RPMI8226 (cell line): ENCODE measurements around the gene PLCD4.

Experiments
- DNase-seq: peaks from one replicate; pipeline ENCODE4 v3.0.0-alpha.2; 2015

Gene PLCD4

DNA sequence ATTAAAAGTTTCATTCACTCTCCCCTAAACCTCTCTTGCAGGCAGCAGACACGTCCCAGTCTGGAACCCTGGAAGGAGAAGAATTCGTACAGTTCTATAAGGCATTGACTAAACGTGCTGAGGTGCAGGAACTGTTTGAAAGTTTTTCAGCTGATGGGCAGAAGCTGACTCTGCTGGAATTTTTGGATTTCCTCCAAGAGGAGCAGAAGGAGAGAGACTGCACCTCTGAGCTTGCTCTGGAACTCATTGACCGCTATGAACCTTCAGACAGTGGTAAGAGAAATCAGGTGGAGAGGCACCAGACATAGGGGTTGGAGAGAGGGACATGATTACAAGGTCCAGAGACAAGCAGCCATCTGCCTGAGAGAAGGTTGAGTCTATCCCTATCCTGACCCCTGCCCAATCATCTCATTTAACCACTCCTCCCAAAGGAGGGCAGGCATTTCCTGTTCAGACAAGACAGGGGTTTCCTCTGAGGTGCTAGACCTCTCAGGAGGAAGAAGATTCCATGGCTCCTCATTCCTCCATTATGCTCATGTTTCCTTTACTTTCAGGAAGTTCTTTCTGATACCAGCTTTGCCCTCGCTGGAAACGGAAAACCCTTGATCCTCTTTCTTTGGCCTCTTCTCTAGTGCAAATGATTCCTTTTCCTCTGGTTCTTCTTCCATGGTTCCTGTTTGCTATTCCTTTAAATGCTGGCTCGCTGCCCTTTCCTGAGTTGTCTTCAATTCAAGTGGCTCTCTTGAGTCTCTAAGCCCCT is 15.1 kb downstream of the PLCD4 start:
- peak; percentile 47 for DNase-seq

DNA sequence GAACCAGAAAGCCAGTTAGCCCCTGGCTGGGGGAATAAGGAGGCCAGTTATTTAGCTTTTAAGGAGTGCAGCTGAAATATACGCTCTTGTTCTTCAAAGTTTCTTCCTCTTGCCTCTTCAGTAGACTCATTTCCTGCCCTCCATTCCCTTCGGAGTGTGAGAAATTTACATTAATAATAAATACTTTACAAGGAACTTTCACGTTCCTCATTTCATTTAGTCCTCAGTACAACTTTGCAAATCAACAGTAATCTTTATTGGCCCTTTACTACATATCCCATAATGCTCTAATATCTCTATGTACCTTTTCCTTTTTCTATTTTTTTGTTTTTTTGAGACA is 15.6 kb downstream of the PLCD4 start:
- no peak for DNase-seq

DNA sequence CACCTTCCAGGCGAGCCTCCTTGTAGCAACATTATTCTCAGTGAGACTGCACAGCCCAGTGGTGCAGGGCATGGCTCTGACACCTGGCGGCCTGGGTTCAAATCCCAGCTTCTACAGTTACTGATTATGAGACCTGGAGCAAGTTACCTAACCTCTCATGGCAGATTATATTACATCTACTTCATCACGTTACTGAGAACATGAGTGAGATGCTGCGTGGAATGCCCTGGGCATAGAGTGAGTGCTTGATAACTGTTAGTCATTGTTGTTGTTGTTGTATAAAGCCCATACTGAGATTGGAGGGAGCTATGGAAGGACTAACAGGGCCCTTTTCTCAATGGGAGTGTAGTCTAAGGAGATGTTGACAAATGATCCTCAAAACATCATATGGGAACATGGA is 18.7 kb downstream of the PLCD4 start:
- no peak for DNase-seq

DNA sequence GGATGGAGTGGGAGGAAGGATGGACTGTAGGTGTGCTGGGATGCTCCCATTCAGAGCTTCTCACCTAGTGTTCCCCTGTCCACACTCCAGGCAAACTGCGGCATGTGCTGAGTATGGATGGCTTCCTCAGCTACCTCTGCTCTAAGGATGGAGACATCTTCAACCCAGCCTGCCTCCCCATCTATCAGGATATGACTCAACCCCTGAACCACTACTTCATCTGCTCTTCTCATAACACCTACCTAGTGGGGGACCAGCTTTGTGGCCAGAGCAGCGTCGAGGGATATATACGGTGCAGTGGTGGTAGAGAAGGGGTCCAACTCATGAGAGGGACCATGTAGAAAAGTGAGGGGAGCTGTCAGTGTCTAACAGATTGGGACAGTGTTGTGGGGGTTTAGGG is 20.2 kb downstream of the PLCD4 start:
- no peak for DNase-seq

DNA sequence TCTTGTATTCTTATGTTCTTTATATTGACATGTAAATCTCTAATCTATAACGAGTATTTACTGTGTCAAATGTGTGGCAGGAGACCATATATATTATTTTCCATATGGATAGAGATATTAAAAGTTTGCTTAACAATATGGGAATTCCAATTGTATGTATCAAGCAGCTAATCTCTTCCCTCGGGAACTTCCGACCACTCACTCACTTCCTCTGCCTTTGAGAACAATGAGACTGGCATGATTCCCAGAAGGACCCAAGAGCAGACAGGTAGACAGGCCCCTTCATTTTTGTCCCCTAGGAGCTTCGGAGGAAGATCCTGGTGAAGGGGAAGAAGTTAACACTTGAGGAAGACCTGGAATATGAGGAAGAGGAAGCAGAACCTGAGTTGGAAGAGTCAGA is 24.1 kb downstream of the PLCD4 start:
- DNase-seq: no peak

DNA sequence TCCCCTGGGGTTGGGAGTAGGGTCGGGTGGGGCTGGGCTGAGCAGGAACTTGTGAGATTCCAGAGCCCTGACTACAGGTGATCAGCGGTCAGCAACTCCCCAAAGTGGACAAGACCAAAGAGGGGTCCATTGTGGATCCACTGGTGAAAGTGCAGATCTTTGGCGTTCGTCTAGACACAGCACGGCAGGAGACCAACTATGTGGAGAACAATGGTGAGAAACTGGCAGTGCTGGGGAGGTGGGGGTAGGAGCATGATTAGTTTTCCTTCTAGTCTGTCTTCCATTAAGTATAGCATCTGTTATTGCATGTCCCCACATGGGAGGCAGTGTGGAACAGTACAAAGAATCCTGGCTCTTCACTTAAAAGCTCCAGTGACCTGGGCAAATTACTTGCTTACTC is 28.0 kb downstream of the PLCD4 start:
- no peak for DNase-seq

DNA sequence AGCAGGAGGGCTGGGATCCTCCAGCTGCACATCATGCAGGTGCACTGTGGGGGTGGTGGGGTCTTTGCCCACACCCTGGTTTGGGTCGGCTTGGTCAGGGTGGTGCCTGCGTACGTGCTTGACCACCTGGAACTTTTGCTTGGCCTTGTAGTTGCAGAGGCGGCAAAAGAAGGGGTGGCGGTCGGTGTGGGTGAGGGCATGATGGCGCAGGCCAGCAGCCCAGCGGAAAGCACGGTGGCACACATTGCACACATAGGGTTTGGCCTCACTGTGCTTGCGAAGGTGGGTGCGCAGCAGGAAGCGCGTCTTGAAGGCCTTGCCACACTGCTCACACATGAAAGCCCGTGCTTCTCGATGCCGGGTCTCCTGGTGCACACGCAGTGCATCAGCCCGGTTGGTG is 30.7 kb downstream of the PLCD4 start:
- no peak for DNase-seq

DNA sequence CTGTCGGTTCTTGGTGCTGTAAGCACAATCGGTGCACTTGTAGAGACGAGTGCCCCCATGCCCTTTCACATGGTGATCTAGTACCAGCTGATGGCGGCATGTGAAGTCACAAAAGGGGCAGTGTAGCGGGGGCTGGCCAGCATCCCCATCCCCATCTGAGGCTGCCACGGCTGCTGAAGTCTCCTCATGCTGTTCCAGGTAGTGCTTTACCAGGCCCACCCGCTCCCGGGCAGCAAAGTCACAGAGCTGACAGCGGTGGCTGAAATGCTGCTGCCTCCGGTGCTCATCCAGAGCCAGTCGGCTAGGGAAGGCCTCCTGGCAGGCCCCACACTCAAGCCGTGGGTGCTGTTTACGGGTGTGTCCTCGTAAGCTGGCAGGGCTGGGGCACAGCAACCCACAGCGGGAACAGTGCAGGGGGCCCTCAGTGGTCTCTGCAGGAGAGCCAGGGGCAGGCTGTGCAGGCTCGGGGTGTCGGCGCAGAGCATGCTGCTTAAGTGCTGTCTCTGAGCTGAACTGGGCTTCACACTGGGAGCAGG is 34.5 kb downstream of the PLCD4 start:
- DNase-seq: no peak

DNA sequence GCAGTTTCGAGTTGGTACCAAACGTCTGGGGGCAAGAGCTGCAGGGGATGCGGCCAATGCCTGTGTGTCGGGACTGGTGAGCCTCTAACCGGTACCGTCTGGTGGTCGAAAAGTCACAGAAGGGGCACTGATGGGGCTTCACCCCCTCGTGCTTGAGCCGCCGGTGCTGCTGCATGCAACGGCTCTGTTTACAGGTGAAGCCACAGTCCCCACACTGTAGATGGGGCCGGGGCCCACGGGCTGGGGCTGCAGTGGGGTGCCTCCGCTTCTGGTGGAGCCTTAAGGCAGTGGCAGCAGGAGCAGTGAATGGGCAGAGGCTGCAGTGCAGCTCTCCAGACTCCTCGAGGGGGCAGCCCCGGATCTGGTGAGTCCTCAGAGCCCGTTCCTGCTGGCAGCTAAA is 35.1 kb downstream of the PLCD4 start:
- no peak for DNase-seq

DNA sequence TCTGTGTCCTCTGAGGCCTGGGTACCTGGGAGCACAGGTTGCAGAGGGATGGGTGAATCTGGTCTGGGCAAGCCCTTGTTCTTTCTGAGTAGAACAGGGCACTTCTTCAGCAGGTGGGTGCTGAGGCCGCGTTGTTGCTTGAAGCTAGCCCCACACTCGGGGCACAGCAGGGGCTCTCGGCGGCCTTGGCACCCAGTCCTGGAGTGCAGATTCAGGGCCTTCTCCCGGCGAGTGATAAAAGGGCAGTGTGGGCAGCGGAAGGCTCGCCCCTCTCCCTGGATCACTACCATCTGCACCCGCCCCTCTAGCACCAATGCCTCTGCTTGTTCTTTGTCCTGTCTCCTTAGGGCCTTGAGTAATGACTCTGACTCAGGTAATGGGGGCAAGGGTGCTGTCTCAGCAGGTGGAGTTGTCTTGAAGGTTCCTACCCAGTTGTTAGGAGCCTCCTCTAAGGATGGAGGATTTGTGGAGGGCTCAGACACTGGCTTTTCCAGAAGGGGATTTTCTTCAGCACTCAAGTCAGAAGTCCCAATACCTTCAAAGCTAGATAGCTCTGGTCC is 36.1 kb downstream of the PLCD4 start:
- no peak for DNase-seq

DNA sequence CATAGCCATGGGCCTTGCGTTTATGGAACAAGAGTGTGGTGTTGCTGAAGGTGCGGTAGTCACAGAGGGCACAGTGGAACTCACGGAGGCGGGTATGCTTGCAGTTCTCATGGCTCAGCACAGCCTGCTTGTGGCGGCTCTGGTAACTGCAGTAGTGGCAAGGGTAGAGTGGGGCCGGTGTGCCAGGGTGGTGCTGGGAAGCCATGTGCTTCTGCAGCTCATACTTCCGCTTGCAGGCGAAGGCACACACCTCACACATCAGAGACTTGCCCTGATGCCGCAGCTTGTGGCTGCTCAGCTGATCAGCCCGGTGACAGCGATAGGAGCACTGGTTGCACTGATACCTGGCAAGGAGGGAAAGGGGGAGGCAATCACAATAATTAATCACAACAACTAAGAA is 37.0 kb downstream of the PLCD4 start:
- DNase-seq: no peak

DNA sequence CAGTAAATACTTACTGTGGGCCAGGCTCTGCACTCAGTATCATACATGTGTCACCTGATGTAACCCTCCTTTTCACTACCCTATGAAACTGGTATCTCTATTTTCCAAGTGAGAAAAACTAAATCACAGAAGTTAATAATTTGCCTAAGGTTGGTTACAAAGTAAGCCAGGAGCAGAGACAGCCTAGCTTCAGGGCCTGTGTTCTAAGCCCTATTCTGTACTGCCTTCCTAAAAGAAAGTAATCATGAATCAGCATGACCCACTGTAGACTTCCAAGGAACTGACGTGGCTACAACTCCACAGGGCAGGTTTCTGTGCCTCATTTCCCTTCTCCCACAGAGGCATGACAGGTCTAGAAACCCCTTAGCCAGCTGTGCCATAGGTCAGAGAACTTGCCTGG is 37.4 kb downstream of the PLCD4 start:
- DNase-seq: no peak

DNA sequence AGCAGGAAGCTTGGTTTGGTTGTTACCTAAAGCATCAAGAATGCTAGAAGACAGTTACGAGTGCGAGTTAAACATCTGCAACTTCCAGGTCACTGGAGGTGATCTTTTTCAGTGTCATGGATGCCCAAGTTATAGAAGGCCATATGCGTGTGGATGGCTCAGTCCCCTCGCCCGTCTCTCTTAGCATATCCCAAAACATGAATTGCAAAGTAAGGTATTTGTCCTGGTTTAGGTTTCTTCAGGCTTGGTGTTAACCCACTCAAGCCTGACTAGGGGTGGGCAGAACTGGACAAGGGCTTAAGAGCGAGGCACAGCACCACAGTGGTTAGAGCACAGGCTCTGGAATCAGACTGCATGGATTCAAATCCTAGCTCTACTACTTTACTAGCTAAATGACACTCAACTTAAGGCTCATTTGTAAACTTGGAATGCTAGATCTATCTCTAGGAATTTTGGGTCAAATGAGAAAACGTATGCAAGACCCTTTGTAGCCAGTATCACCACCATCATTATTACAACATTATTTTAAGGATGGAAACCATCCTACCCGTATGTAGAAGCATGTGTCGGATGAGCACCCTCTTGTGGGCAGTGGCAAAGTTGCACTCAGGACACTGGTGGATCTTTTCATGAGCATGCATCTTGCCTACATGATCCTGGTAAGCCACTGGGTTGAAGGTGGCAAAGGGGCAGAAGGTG is 40.5 kb downstream of the PLCD4 start:
- peak; percentile 57 for DNase-seq

DNA sequence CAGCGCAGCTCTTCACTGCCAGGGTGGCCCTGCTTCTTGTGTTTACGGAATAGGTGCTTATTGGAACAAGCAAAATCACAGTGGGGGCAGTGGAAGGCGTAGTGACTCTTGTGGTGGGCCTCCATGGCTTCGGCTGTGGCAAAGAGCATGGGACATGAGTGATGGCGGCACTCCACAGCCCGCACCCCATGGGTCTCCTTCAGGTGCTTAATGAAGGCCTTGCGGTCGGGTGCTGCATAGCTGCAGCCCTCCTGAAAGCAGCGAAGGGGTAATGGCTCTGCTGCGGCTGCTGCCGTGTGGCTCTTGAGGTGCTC is 41.0 kb downstream of the PLCD4 start:
- no peak for DNase-seq

DNA sequence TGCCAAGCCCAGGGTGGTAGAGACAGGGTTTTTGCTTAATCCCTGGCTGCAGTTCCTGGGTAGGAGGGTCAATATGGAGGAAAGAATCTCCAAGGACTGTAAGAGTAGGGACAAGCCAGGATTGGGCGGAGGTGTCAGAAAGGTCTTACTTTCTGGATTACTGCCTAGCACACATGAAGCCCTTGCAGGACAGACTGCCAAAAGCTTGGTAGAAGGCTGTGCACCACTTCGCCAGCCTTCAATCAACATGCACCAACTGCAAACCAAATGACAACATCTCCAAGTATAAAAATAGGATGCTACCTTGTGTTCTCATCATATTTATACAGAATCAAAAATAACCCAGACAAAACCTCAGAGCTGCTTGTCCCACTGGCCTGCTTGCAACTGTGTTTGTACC is 48.1 kb downstream of the PLCD4 start:
- no peak for DNase-seq

DNA sequence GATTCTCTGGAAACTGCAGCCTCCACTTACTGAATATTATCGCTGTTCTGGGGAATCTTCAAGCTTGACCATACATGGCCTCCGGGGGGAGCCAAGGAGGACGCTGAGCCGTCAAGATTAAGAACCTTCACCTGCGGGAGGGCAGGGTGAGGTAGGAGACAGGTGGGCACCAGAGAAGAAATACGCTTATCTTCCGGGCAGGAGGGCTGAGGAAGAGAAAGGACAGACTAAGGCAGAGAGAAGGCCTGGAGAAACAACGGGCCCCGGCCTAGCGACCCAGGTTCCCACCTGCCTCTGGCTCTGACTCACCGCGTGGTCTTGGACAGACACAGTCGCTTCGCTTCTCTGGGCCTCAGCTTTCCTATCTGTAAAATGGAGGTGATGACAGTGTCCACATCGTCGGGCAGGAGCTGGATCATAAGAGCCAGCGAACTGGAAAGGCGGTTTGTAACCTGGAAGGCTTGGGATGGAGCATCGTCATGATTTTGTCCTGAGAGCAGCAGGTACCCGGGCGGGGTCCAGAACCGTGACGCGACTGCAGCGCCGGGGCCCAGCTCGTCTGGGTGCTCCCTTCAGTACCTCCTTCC is 51.1 kb downstream of the PLCD4 start:
- DNase-seq: peak; percentile 76

DNA sequence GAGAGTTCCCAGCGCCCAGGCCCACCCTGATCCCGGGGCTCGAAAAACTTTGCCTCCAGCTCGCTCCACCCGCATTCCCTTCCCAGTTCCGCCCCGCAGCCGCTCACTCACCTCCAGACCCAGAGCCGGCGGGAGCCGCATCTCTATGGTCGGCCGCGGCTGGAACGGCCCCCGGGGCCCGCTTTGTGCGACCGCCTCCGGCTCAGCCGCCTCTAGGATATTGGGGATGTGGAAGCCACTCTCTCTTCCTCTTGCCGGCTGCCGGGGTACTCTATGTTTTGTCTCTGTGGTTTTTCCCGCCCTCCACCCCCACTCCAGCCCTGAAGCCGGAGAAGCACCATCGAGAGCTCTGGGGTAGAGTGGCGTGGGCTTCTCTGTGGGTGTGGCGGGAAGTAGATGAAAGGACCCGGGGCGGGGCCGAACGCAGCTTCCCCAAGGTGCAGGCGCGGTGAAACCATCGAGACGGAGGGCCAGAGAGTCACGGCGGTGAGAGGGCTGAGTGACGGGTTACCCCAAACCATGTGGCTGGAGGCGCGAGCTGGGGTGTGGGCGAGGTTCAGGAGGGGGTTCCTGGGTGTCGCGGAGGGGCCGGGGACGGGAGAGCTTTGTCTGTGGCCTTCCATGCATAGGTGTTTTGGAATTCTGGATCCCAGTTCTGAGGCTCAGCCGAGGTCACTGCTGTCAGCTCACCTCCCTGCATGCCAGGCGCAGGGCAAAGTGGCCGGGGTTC is 51.7 kb downstream of the PLCD4 start, which contains the start of the genes BCS1L and ZNF142:
BCS1L (plus strand) TSS at position 426 of the 730 bp plus-strand sequence. CDS start 1,305 bp downstream, outside the sequence.
ZNF142 (minus strand) TSS at position 366 of the 730 bp plus-strand sequence. CDS start 3,194 bp downstream, outside the sequence.
- DNase-seq: peak; percentile 91

DNA sequence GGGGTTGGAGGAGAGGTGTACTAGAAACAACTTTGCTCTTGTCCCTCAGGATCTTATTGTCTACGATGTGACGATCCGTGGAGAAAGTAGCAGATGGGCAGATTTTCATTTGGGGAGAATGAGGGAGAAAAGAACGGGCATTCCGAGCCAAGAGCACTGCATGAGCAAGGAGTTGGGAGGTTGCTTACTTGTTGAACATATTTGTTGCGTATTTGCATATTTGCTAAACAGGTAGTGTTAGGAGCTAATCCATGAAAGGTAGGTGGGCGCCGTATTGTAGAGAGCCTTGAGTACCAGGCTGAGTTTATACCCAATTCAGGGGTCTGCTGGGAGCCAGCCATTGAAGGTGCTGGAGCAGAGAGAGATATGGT is 52.3 kb downstream of the PLCD4 start:
- no peak for DNase-seq

DNA sequence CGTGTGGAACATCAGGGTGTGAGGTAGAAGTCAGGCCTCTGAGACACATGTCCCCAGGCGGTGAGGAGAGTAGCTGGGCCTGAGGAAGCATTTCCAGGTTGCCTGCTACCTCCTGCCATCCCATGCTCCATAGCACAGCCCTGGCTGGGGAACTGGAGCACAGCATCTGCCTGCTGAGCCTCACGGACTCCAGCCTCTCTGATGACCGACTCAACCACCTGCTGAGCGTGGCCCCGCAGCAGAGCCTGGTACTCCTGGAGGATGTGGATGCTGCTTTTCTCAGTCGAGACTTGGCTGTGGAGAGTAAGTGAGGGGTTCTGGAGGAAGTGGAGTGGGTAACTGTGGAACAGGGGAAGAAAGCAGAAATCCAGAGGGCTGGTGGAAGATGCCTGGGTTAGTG is 54.7 kb downstream of the PLCD4 start:
- no peak for DNase-seq

DNA sequence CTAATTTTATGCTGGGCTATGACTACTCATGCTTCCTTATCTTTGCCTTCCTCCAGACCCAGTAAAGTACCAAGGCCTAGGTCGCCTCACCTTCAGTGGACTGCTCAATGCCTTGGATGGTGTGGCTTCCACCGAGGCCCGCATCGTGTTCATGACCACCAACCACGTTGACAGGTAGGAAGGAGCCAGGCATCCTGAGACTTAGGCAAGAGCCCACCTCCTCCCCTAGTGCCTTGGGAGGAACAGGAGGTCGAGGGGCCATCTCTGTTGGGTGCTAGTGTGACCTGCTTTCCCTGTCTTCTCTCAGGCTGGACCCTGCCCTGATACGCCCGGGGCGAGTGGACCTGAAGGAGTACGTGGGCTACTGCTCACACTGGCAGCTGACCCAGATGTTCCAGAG is 55.1 kb downstream of the PLCD4 start:
- no peak for DNase-seq

DNA sequence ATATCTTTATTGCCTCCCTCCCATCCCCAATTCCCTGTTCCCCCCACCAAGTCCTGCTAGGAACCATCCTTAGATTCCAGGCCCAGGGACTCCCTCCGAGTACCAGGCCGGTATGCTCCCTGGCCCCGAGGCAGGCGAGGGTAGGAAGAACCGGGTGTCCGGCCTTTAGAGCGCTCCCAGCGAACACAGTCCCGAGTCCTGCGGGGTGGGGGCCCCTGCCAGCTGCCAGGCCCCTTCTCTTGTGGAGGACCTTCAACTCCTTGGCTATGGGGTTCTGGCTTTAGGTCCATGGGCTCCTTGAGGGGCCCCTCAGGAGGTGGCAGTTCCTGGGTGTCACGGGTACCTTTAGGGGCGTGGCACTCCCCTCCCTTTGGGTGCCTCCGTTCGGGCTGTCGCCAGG is 56.2 kb downstream of the PLCD4 start:
- DNase-seq: no peak

DNA sequence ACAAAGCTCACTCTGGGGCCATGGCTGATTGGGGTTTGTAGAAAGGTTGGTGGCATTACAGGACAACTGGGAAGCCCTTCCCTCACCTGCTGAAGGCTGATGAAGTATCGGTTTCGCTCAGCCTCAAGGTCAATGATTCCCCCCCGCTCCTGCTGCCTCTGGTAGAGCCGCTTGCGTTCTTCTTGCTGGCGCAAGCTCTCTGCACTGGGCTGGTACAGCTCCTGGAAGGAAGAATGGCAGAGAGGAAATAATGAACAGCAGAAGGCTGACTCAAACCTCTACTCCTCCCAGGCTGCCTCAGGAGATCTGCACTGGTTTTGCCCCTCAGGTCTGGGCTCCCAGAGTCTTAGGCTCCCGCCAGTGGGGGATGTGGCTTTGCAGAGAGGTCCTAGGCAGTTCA is 57.0 kb downstream of the PLCD4 start:
- DNase-seq: no peak

DNA sequence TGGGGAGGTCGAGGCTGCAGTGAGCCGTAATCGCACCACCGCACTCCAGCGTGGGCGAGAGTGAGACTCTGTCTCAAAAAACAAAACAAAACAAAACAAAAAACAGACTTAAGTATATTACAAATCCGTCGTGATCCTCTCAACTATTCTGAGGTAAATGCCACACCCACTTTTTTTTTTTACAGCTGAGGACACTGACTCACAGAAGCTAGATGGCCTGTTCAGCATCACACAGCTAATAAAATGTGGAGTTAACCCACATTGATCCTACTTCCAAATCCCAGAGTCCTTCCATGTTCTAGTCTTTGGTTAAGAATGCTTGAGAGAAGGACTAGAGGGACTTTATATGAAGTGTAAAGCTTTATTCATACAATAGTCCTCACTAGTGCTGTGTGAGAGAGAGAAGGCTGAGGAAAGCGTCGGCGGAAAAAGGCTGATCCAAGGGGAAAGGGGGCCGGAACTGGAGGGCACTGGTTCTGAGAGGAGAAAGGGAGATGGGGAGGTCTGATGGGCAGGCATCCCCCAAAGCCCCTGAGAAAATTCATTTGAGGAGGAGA is 63.5 kb downstream of the PLCD4 start:
- DNase-seq: no peak
